ENCODE data around the gene SNED1.

The SNED1 gene

DNA sequence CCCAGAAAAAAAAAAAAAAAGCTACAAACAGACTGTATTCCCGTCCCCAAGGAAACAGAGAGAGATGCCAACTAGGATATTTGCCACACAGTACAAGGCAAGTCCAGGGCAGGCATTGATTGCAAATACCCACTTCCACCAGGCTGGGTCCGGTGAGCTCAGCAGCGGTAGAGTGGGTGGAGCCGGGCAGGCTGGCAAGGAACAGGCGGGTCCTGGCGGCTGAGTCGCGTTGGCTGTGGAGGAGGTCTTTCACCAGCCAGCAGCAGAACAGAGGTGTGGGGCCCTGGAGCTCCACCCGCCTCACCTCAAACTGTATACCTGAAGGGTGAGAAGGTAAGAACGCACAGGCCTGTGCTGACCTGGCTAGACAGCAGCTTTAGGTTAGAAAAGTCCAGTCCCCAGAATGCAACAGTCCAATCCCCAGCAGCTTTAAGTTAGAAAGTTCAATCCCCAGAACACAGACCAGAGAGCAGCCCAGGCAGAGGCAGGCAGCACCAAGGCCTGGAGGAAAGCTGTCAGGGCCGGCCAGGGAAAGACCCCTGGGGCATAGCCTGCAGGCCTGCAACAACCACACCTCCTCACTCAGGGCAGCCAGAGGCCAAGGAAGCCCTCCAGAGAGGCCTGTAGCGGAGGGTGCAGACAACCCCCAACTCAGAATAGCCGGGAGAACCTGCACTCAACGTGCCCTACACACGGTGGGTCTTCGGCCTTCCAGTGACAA lies 125.6 kb downstream of the SNED1 start:
- DNase-seq (ENCODE audit: low read depth in 2 of 2, low spot score in 1 of 2): no peak

GRCh38 chr2:241125626-241126025 lies 127.2 kb downstream of the SNED1 start:
- no peak for DNase-seq (ENCODE audit: low read depth in 2 of 2, low spot score in 1 of 2)

- DNase-seq (ENCODE audit: low read depth in 2 of 2, low spot score in 1 of 2): no peak
Measured at GRCh38 chr2:241126201-241126611, 127.8 kb downstream of the SNED1 start.

DNA sequence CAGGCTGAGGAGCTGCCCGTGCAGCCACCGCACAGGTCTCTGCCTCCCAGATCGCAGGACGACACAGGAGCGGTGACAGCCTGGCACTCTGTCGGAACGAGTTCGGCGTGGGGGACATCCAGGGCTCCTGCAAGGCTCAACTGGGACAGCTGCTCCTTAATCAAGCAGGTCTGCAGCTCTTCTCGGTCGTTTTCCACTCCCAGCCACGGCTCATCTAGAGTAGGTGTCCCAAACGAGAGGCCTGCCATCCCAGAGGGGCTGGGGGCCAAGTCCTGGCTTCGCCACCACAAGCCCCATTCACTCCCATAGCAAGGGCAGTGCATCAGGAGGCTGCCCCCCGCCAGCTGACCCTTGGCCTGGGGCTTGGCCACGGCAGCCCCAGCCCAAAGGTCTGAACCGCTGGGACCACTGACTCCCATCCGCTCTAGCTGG lies 128.4 kb downstream of the SNED1 start:
- no peak for DNase-seq (ENCODE audit: low read depth in 2 of 2, low spot score in 1 of 2)

DNA sequence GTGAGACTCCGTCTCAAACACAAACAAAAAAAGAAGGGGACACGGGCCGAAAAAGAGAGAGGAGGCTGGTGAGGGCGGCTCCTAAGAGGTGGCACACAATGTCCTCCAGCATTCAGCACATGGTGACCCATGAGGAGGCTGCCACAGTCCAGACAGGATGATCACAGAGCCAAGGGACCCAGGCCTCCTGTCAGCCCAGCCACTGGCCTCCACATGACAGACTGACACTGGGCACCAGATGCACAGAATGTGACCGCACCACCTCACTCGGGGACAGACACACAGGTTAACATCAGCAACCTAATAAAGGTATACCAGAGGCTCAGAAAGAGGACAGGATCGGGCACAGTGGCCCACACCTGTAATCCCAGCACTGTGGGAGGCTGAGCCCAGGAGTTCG lies 129.8 kb downstream of the SNED1 start:
- no peak for DNase-seq (ENCODE audit: low read depth in 2 of 2, low spot score in 1 of 2)

DNA sequence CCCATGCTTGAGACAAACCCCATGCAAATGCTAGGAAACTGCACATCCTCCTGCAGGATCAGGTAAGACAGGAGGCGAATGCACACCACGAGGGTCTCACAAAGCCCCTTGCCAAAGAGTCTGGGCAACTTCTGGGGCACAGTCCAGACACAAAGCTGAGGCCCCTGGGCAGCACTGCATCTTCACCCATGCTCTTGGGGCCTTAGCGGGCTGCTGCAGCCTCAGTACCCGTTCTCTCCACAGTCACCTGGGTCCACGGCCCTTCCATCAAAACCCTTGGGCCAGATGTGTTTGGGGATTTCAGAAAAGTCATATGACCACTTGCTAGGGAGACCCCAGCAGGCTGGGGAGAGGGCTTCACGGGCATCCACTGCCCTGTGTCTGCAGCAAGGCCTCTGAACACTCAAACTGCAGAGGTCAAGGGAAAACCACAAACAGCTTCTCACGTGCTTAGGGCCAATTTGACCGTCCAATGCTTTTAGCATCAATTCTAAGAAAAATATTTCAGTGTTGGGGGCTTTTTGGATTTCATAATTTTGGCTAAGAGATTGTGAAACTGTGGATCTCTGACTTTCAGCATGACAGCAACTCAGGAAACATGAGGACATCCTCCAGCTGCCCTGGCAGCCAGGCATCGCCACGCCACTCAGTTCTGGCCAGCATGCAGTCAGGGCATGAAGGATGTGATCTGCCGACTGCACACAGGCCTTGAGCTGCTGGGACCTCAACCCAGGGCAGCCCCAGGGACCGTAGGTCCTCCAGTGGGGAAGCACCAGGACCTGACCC lies 130.9 kb downstream of the SNED1 start:
- no peak for DNase-seq (ENCODE audit: low read depth in 2 of 2, low spot score in 1 of 2)

DNA sequence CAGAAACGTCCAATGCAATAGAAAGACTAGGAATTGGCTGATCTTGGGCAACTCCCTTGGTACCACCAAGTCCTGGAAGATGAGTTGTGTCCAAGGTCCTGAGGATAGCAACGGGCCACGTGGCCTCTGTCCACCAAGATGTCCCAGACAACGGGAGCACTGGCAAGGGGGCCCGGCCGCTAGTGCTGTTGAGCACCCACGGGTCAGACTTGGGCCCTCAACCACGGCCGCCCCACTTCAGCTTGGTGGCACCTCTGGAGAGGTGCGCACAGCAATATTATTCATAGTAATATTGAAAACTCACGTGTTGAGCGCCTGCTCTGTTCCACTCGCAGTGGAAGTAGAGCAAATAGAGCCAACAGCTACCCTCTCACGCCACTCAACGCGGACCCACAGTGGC lies 131.9 kb downstream of the SNED1 start:
- DNase-seq (ENCODE audit: low read depth in 2 of 2, low spot score in 1 of 2): no peak

DNA sequence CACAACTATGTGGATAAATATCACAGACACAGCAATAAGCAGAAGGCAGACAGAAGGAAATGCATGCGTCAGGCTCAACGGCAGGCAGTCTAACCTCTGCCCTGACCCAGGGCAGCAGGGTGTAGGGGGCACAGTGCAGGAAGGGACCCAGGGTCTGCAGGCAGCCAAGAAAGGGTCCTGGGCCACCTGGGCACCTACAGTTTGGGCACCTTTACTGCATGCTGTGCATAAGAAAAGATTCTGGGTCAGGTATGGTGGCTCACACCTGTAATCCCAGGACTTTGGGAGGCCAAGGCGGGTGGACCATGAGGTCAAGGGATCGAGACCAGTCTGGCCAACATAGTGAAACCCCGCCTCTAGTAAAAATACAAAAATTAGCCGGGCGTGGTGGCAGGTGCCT lies 133.1 kb downstream of the SNED1 start:
- no peak for DNase-seq (ENCODE audit: low read depth in 2 of 2, low spot score in 1 of 2)

- no peak for DNase-seq (ENCODE audit: low read depth in 2 of 2, low spot score in 1 of 2)
Measured at GRCh38 chr2:241132538-241133435, 134.4 kb downstream of the SNED1 start.

GRCh38 chr2:241133436-241133820 lies 135.0 kb downstream of the SNED1 start:
- no peak for DNase-seq (ENCODE audit: low read depth in 2 of 2, low spot score in 1 of 2)

- DNase-seq (ENCODE audit: low read depth in 2 of 2, low spot score in 1 of 2): no peak
Measured at GRCh38 chr2:241134711-241135110, 136.3 kb downstream of the SNED1 start.

- DNase-seq (ENCODE audit: low read depth in 2 of 2, low spot score in 1 of 2): no peak
Measured at GRCh38 chr2:241135737-241136136, 137.3 kb downstream of the SNED1 start.

DNA sequence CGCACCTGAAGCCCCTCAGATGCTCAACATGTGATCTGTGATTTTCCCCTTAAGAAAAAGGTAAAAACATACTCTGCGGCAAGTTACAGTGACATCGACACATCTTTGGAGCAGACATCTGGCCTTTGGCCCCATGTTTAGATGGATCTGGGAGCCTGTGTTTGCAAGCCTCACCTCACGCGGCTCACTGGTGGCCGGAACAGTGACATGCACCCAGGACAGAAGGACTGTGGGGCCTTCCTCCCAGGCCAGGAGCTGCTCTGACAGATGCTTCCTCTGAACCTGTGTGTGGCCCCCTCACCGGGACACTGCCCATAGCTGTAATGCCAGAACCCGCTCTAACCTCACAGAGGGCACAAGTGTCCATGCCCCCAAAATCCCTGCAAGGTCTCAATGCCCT lies 137.8 kb downstream of the SNED1 start:
- no peak for DNase-seq (ENCODE audit: low read depth in 2 of 2, low spot score in 1 of 2)

GRCh38 chr2:241136661-241137260 lies 138.3 kb downstream of the SNED1 start:
- DNase-seq (ENCODE audit: low read depth in 2 of 2, low spot score in 1 of 2): no peak

- no peak for DNase-seq (ENCODE audit: low read depth in 2 of 2, low spot score in 1 of 2)
Measured at GRCh38 chr2:241137276-241138190, 139.1 kb downstream of the SNED1 start.

GRCh38 chr2:241138471-241138870 lies 140.1 kb downstream of the SNED1 start:
- no peak for DNase-seq (ENCODE audit: low read depth in 2 of 2, low spot score in 1 of 2)

DNA sequence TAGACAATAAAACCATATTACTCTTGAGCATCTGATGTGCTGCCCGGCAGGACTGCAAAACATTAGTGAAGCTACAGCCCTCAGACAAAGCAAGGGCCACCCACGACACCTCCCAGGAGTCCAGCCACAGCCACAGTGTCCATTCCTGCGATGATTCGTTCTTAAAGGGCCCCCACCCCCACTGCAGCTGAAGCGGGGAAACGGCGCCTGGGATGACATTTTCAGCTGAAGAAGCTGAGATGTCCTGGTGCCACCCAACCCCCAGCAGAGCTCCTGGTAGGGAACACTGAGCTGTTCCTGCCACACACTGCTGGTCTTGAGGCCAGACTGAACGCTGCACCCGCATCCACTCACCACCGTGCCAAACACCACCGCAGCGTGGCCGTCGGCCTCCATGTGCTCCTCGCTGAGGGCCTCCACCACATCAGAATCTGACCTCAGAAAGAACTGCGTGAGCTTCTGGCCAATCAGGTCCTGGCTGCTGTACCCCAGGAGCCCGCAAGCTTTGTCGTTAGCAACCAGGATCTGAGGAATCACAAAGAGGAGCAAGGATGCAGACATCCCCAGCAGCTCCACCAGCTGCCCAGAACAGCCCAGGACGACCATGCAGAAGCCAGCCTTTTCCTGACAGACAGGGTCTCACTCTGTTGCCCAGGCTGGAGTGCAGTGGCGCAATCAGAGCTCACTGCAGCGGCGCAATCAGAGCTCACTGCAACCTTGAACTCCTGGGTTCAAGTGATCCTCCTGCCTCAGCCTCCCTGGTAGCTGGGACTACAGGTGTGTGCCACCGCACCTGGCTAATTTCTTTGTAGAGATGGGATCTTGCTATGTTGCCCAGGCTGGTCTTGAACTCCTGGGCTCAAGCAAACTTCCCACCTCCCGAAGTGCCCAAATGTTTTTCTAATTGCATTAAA lies 141.4 kb downstream of the SNED1 start:
- DNase-seq (ENCODE audit: low read depth in 2 of 2, low spot score in 1 of 2): no peak

- no peak for DNase-seq (ENCODE audit: low read depth in 2 of 2, low spot score in 1 of 2)
Measured at GRCh38 chr2:241140445-241140840, 142.0 kb downstream of the SNED1 start.

DNA sequence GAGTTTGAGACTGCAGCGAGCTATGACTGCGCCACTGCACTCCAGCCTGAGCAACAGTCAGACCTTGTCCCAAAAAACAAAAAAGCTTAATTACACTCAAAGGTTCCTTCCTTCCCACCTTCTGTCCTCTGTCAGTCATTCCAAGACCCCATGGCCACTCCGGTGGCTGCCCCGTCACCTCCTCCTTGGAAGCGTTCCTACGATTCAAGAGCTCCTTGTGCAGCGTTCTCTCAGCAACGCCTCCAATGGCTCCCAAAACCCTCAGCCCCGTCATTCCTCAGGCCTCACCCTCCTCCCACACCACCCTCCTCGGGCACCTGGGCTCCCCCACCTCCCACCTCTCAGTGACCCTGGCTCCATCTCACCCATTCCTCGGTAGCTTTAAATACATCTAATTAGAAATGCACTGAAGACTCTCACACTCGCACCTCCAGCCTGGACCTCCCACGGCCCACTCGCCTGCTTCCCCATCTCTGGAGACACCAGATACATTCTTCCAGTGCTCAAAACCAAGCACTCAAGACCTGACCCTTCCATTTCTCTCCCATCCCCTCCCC lies 142.9 kb downstream of the SNED1 start:
- DNase-seq (ENCODE audit: low read depth in 2 of 2, low spot score in 1 of 2): no peak

Data from stimulated activated CD8-positive, alpha-beta memory T cell treated with anti-CD3 and anti-CD28 coated beads, Interleukin-4, amount 100 ng/mL, for 1 hour (primary cell).